Endothelial cell (in vitro differentiated cells): ENCODE data around the gene PUM1. TPM values are rescaled to one million over a fixed set of nuclear protein-coding genes. Genes with fewer than 3 reads are reported as not detected.
A peak's percentile ranks its signal among the peaks of the same experiment; 100 is the strongest.
"Not testable (repeated sequence)": the region's sequence is repeated elsewhere in the genome, so short reads cannot be mapped to it uniquely, and the experiment has no call there.

Experiments used
- DNase-seq: peaks from one replicate; pipeline ENCODE4 v3.0.0; 2021; ENCODE audit warnings: low spot score
- H3K27ac Mint-ChIP-seq: one replicate; pipeline ENCODE4 v1.8.0; 2021; ENCODE audit warnings: mixed read lengths, inconsistent platforms; ENCODE audit not compliant: unreplicated experiment
- H3K27me3 Mint-ChIP-seq: one replicate; pipeline ENCODE4 v1.8.0; 2021; ENCODE audit warnings: mild to moderate bottlenecking, moderate library complexity, mixed read lengths, inconsistent platforms; ENCODE audit not compliant: unreplicated experiment
- H3K36me3 Mint-ChIP-seq: one replicate; pipeline ENCODE4 v1.8.0; 2021; ENCODE audit warnings: mild to moderate bottlenecking, low read depth, mixed read lengths, inconsistent platforms; ENCODE audit not compliant: unreplicated experiment
- H3K4me1 Mint-ChIP-seq: one replicate; pipeline ENCODE4 v1.8.0; 2021; ENCODE audit warnings: mild to moderate bottlenecking, mixed read lengths, inconsistent platforms; ENCODE audit not compliant: unreplicated experiment
- H3K4me3 Mint-ChIP-seq: one replicate; pipeline ENCODE4 v1.8.0; 2021; ENCODE audit warnings: mild to moderate bottlenecking, mixed read lengths, inconsistent platforms; ENCODE audit not compliant: unreplicated experiment
- H3K9me3 Mint-ChIP-seq: one replicate; pipeline ENCODE4 v1.8.0; 2021; ENCODE audit warnings: mixed read lengths, inconsistent platforms; ENCODE audit not compliant: unreplicated experiment
- CTCF ChIP-seq: fragments of 200-600 bp; sonication (generic); IDR thresholded peaks from one replicate; pipeline ENCODE4 v1.5.0; 2021; ENCODE audit warnings: antibody characterized with exemption; ENCODE audit not compliant: unreplicated experiment
- total RNA-seq: library from RNA; stranded (reverse); fragmentation: NEBNext Ultra II Directional; extraction: Animal tissue kit (Norgen Biotek cat#: 25700); gene quantifications from one replicate; pipeline ENCODE4 v1.2.1, GENCODE V29; 2021; ENCODE audit not compliant: unreplicated experiment

Gene PUM1
- total RNA-seq, 1 donor from 2014 or later, result 135 TPM

- peaks cover 5% of the 10 kb centered on the region for H3K4me1 Mint-ChIP-seq
- peak overlapping the region; percentile 53 for H3K27ac Mint-ChIP-seq
- no peaks in the 10 kb centered on the region for H3K9me3 Mint-ChIP-seq
- no peak for TF ChIP-seq CTCF
- no peak overlapping the region for H3K4me3 Mint-ChIP-seq
- peaks cover 2% of the 10 kb centered on the region for H3K27me3 Mint-ChIP-seq
- H3K36me3 Mint-ChIP-seq, result peaks cover 10% of the 10 kb centered on the region
- no peak for DNase-seq
These were observed 13.9 kb downstream of the PUM1 start for GRCh38 chr1:31051611-31052010.

- not testable (repeated sequence) for H3K27ac Mint-ChIP-seq, H3K9me3 Mint-ChIP-seq, DNase-seq, H3K36me3 Mint-ChIP-seq, H3K4me1 Mint-ChIP-seq, H3K4me3 Mint-ChIP-seq, H3K27me3 Mint-ChIP-seq
These were observed 18.0 kb downstream of the PUM1 start for GRCh38 chr1:31047507-31047906.

GRCh38 chr1:31043631-31044030 lies 21.9 kb downstream of the PUM1 start:
- H3K27me3 Mint-ChIP-seq, result no peaks in the 10 kb centered on the region
- peak overlapping the region; percentile 0 for H3K4me3 Mint-ChIP-seq
- H3K4me1 Mint-ChIP-seq, result peaks cover 3% of the 10 kb centered on the region
- no peaks in the 10 kb centered on the region for H3K9me3 Mint-ChIP-seq
- no peak for TF ChIP-seq CTCF
- H3K27ac Mint-ChIP-seq, result no peak overlapping the region
- no peak for DNase-seq
- peaks cover 5% of the 10 kb centered on the region for H3K36me3 Mint-ChIP-seq

GRCh38 chr1:31042656-31043055 lies 22.9 kb downstream of the PUM1 start:
- Mint-ChIP-seq H3K36me3 (peaks cover 5% of the 10 kb centered on the region), H3K27me3 (no peaks in the 10 kb centered on the region), H3K4me3 (no peak overlapping the region), H3K27ac (peak overlapping the region; percentile 61), H3K4me1 (peaks cover 3% of the 10 kb centered on the region), H3K9me3 (no peaks in the 10 kb centered on the region)
- no peak for TF ChIP-seq CTCF
- DNase-seq, result no peak

GRCh38 chr1:31041529-31041928 lies 24.0 kb downstream of the PUM1 start:
- no peak for TF ChIP-seq CTCF
- peaks cover 3% of the 10 kb centered on the region for H3K4me1 Mint-ChIP-seq
- H3K27ac Mint-ChIP-seq, result no peak overlapping the region
- H3K4me3 Mint-ChIP-seq, result no peak overlapping the region
- DNase-seq, result no peak
- H3K27me3 Mint-ChIP-seq, result no peaks in the 10 kb centered on the region
- H3K9me3 Mint-ChIP-seq, result no peaks in the 10 kb centered on the region
- H3K36me3 Mint-ChIP-seq, result peaks cover 12% of the 10 kb centered on the region

GRCh38 chr1:31040038-31040437 lies 25.5 kb downstream of the PUM1 start:
- Mint-ChIP-seq H3K4me3 (no peak overlapping the region), H3K4me1 (peaks cover 3% of the 10 kb centered on the region), H3K27me3 (no peaks in the 10 kb centered on the region), H3K36me3 (peaks cover 12% of the 10 kb centered on the region), H3K27ac (no peak overlapping the region), H3K9me3 (no peaks in the 10 kb centered on the region)
- TF ChIP-seq CTCF, result no peak
- DNase-seq, result no peak

- not testable (repeated sequence) for H3K9me3 Mint-ChIP-seq, H3K4me3 Mint-ChIP-seq, DNase-seq, H3K27ac Mint-ChIP-seq, H3K27me3 Mint-ChIP-seq, H3K4me1 Mint-ChIP-seq
- H3K36me3 Mint-ChIP-seq, result peaks cover 12% of the 10 kb centered on the region
These were observed 26.6 kb downstream of the PUM1 start for GRCh38 chr1:31038935-31039334.
